H1 (cell line): ENCODE results near the gene PA2G4. TPM values are rescaled to one million over a fixed set of nuclear protein-coding genes. Genes with fewer than 3 reads are reported as not detected.

Experiments used
- CTCF ChIA-PET: fragments of 300-600 bp; sonication (Branson Sonifier 250); formaldehyde crosslinking; loops from one replicate; lab custom pipeline; 2021; ENCODE audit not compliant: partially characterized antibody; lab: Charles Lee
- POLR2A ChIA-PET: fragments of 300-600 bp; sonication (Branson Sonifier 250); formaldehyde crosslinking; loops from one replicate; lab custom pipeline; 2021; ENCODE audit warnings: inconsistent platforms; ENCODE audit not compliant: partially characterized antibody; lab: Charles Lee
- DNase-seq, 2 experiments: peaks; one replicate each; pipeline versions ENCODE4 v3.0.0 to v3.0.0-alpha.2; 2010 to 2022; ENCODE audit warnings: low spot score in 2 of 2, low read depth in 1 of 2, mixed read lengths in 1 of 2
- FAIRE-seq: peaks from 2 replicates; lab custom pipeline; 2011; peaks lifted over from hg19 to GRCh38; lab: Jason Lieb, UNC
- H2AFZ ChIP-seq: 2 replicates; pipeline ENCODE4 v1.8.1; 2012; ENCODE audit warnings: low read length, inconsistent platforms
- H2AK5ac ChIP-seq: 2 replicates; pipeline ENCODE4 v1.6.1; 2013; ENCODE audit warnings: low read depth, low read length
- H2BK120ac ChIP-seq: replicated peaks from 2 replicates; pipeline ENCODE3; 2013; ENCODE audit warnings: low read depth, low read length, inconsistent platforms
- H2BK12ac ChIP-seq: 2 replicates; pipeline ENCODE4 v1.6.1; 2013; ENCODE audit warnings: low read depth, low read length
- H2BK15ac ChIP-seq: 2 replicates; pipeline ENCODE4 v1.6.1; 2013; ENCODE audit warnings: low read length
- H2BK20ac ChIP-seq: 2 replicates; pipeline ENCODE4 v1.6.1; 2013; ENCODE audit warnings: low read length
- H2BK5ac ChIP-seq: 2 replicates; pipeline ENCODE4 v1.6.1; 2013; ENCODE audit warnings: low read depth, low read length
- H3K14ac ChIP-seq: 2 replicates; pipeline ENCODE4 v1.6.1; 2013; ENCODE audit warnings: inconsistent platforms; ENCODE audit not compliant: insufficient read length
- H3K18ac ChIP-seq: 2 replicates; pipeline ENCODE4 v1.6.1; 2013; ENCODE audit warnings: low read length; ENCODE audit errors: extremely low read depth
- H3K23ac ChIP-seq: 2 replicates; pipeline ENCODE4 v1.6.1; 2013; ENCODE audit warnings: inconsistent platforms; ENCODE audit not compliant: insufficient read length
- H3K23me2 ChIP-seq: 2 replicates; pipeline ENCODE4 v1.6.1; 2013; ENCODE audit warnings: low read depth, low read length
- H3K27ac ChIP-seq: 2 replicates; pipeline ENCODE4 v1.6.1; 2011; ENCODE audit warnings: low read depth, low read length, inconsistent platforms
- H3K27me3 ChIP-seq, 4 experiments: replicated peaks in 1 of 4; 1 replicate in 1 of 4; 2 replicates in 3 of 4; pipeline versions ENCODE4 v1.6.1 to v1.8.1; 2011 to 2013; ENCODE audit warnings: low read length in 3 of 4, mild to moderate bottlenecking in 3 of 4, inconsistent platforms in 2 of 4, mixed read lengths in 2 of 4, moderate library complexity in 1 of 4; ENCODE audit not compliant: control insufficient read depth in 3 of 4, insufficient read depth in 3 of 4; ENCODE audit errors: extremely low read depth in 1 of 4
- H3K36me3 ChIP-seq, 4 experiments: 2 replicates each; pipeline versions ENCODE4 v1.6.1 to v1.8.1; 2011 to 2013; ENCODE audit warnings: mild to moderate bottlenecking in 4 of 4, low read length in 3 of 4, moderate library complexity in 2 of 4, control low read depth in 1 of 4, inconsistent platforms in 1 of 4; ENCODE audit not compliant: insufficient read depth in 4 of 4, control insufficient read depth in 2 of 4
- H3K4ac ChIP-seq: replicated peaks from 2 replicates; pipeline ENCODE3; 2013; ENCODE audit warnings: low read length, low read depth, mixed read lengths, inconsistent platforms; ENCODE audit not compliant: insufficient read length
- H3K4me1 ChIP-seq, 4 experiments: replicated peaks in 1 of 4; 1 replicate in 1 of 4; 2 replicates in 3 of 4; pipeline versions ENCODE4 v1.6.1 to v1.8.1; 2011 to 2013; ENCODE audit warnings: low read length in 3 of 4, inconsistent platforms in 2 of 4, mixed read lengths in 1 of 4; ENCODE audit not compliant: insufficient read depth in 4 of 4, control insufficient read depth in 3 of 4
- H3K4me2 ChIP-seq, 2 experiments: 2 replicates each; pipeline versions ENCODE4 v1.6.1 to v1.8.1; 2011 to 2013; ENCODE audit warnings: low read depth in 2 of 2, low read length in 2 of 2, control low read depth in 1 of 2, inconsistent platforms in 1 of 2, mild to moderate bottlenecking in 1 of 2; ENCODE audit not compliant: insufficient read depth in 1 of 2
- H3K4me3 ChIP-seq, 4 experiments: fragments of 200-600, 300-600 bp in 1 of 4; sonication (generic), shearing (Covaris generic), sonication (Bioruptor Twin) in 1 of 4; 2 replicates each; pipeline versions ENCODE4 v1.5.1 to v1.8.1; 2011 to 2016; ENCODE audit warnings: low read length in 4 of 4, low read depth in 3 of 4, control low read depth in 2 of 4, inconsistent platforms in 2 of 4, mild to moderate bottlenecking in 2 of 4, mixed read lengths in 1 of 4, moderate library complexity in 1 of 4; ENCODE audit not compliant: insufficient read depth in 2 of 4; ENCODE audit errors: extremely low read depth in 1 of 4
- H3K56ac ChIP-seq: replicated peaks from 2 replicates; pipeline ENCODE3; 2013; ENCODE audit warnings: low read depth, mild to moderate bottlenecking, mixed read lengths, low read length, inconsistent platforms; ENCODE audit not compliant: insufficient read length
- H3K79me1 ChIP-seq: 2 replicates; pipeline ENCODE4 v1.6.1; 2013; ENCODE audit warnings: low read depth, low read length, control low read depth
- H3K79me2 ChIP-seq, 2 experiments: 2 replicates each; pipeline versions ENCODE4 v1.6.1 to v1.8.1; 2012 to 2013; ENCODE audit warnings: low read length in 2 of 2, mild to moderate bottlenecking in 2 of 2, inconsistent platforms in 1 of 2; ENCODE audit not compliant: insufficient read depth in 2 of 2, control insufficient read depth in 1 of 2
- H3K9ac ChIP-seq, 4 experiments: replicated peaks in 1 of 4; 1 replicate in 1 of 4; 2 replicates in 3 of 4; pipeline versions ENCODE4 v1.6.1 to v1.8.1; 2011 to 2013; ENCODE audit warnings: low read depth in 3 of 4, low read length in 3 of 4, control low read depth in 2 of 4, mild to moderate bottlenecking in 2 of 4, moderate library complexity in 2 of 4, inconsistent platforms in 1 of 4; ENCODE audit errors: extremely low read depth in 1 of 4
- H3K9me3 ChIP-seq, 2 experiments: 2 replicates each; pipeline versions ENCODE4 v1.6.1 to v1.8.1; 2012 to 2013; ENCODE audit warnings: mild to moderate bottlenecking in 2 of 2, moderate library complexity in 2 of 2, control low read depth in 1 of 2, inconsistent platforms in 1 of 2, low read depth in 1 of 2, low read length in 1 of 2, mixed read lengths in 1 of 2; ENCODE audit not compliant: insufficient read depth in 2 of 2
- H4K20me1 ChIP-seq, 2 experiments: replicated peaks in 1 of 2; 2 replicates each; pipeline versions ENCODE3 to v1.8.1; 2011 to 2013; ENCODE audit warnings: inconsistent platforms in 2 of 2, low read length in 2 of 2, mild to moderate bottlenecking in 1 of 2; ENCODE audit not compliant: insufficient read depth in 2 of 2, control insufficient read depth in 1 of 2
- H4K5ac ChIP-seq: 2 replicates; pipeline ENCODE4 v1.6.1; 2013; ENCODE audit warnings: low read length, low read depth, mixed read lengths, inconsistent platforms; ENCODE audit not compliant: insufficient read length
- H4K8ac ChIP-seq: 2 replicates; pipeline ENCODE4 v1.8.0; 2013; ENCODE audit warnings: mild to moderate bottlenecking, moderate library complexity, low read length, inconsistent platforms; ENCODE audit not compliant: insufficient read depth; ENCODE audit errors: extremely low read depth
- H4K91ac ChIP-seq: replicated peaks from 2 replicates; pipeline ENCODE3; 2013; ENCODE audit warnings: low read length, mixed read lengths, inconsistent platforms; ENCODE audit not compliant: insufficient read length
- PHF8 ChIP-seq: fragments of 200-600 bp; sonication (generic); conservative IDR thresholded peaks from 2 replicates; pipeline ENCODE4 v1.7.1; 2012; ENCODE audit warnings: low read depth, mild to moderate bottlenecking, inconsistent platforms, low read length, moderate library complexity
- SAP30 ChIP-seq: fragments of 300-600 bp; sonication (generic); IDR thresholded peaks from 2 replicates; pipeline ENCODE4 v1.7.1; 2012; ENCODE audit warnings: low read length, moderate library complexity, mild to moderate bottlenecking, inconsistent platforms; ENCODE audit not compliant: insufficient read depth, insufficient replicate concordance
- WGBS, 2 experiments: shearing (Covaris generic) in 1 of 2; methylation state at CpG; one replicate each; pipeline versions ENCODE4 v1.1.6 to v1.1.7; 2013 to 2015; ENCODE audit warnings: low lambda C conversion rate in 2 of 2, mixed read lengths in 2 of 2, inconsistent platforms in 1 of 2, low coverage in 1 of 2, missing lambda C conversion rate in 1 of 2; ENCODE audit not compliant: insufficient replicate concordance in 2 of 2, insufficient coverage in 1 of 2, insufficient read length in 1 of 2; ENCODE audit errors: extremely low coverage in 1 of 2, missing lambda C conversion rate in 1 of 2; 5-methylcytosine and 5-hydroxymethylcytosine counted together
- polyA plus RNA-seq, 7 experiments: library from polyadenylated mRNA; depleted of rRNA in 3 of 7; stranded (reverse) in 5 of 7; unstranded in 2 of 7; fragments of >200 nt in 5 of 7; fragments of 200-250 nt in 2 of 7; gene quantifications; 1 replicate in 5 of 7; 2 replicates in 1 of 7; 4 replicates in 1 of 7; pipeline versions ENCODE4 v1.2.1 to v1.2.3, GENCODE V29; 2011 to 2013; ENCODE audit warnings: missing spikeins in 2 of 7, mixed read lengths in 2 of 7
- total RNA-seq: library from RNA; stranded (reverse); fragmentation: NEBNext Ultra II Directional; extraction: Animal tissue kit (Norgen Biotek cat#: 25700); gene quantifications from 2 replicates; pipeline ENCODE4 v1.2.1, GENCODE V29; 2021

Gene PA2G4
- total and polyA plus RNA-seq, 2 of the 8 experiments (the other 6 are each of a cell fraction or from before 2014, with no cell fraction given), result 159 to 242 TPM

DNA sequence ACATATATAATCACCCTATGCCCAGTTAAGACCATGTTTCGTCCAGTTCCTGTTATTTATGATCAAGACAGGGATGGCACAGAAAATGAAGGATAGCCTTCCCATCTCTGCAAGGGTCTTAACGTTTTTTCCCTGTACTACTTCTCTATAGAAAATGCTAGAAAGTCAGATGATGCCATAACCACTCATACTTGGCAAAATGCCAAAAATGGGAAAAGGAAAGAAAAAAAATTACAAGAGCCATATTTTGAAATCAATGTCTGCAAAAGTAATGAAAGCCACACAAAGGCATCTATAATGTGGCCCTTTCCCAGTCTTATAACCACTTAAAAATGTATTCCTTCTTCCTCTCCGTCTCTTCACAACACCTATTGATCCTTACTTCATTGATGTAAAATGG, 46.2 kb downstream of the PA2G4 start:
- Histone ChIP-seq H3K9me3 (no peaks in the 10 kb centered on the region), H2BK20ac (no peak overlapping the region), H4K5ac (no peak overlapping the region), H3K27me3 (no peaks in the 10 kb centered on the region; a peak in 1 of 7 replicates), H3K4me3 (no peak overlapping the region), H3K23me2 (peaks cover 5% of the 10 kb centered on the region), H3K79me1 (no peaks in the 10 kb centered on the region), H3K36me3 (peaks cover under 1 to 9% (median 2%) of the 10 kb centered on the region in 4 experiments; a peak in 6 of 8 replicates), H3K79me2 (peaks cover 0 to 6% of the 10 kb centered on the region in 2 experiments; a peak in 1 of 4 replicates), H2AFZ (no peak overlapping the region), H3K27ac (no peak overlapping the region), H4K20me1 (no peaks in the 10 kb centered on the region), H2BK15ac (no peak overlapping the region), H3K9ac (no peak overlapping the region), H3K4me1 (peaks cover 0 to 10% (median 8%) of the 10 kb centered on the region in 4 experiments; a peak in 5 of 7 replicates), H3K23ac (no peak overlapping the region), H2BK12ac (no peak overlapping the region), H3K4ac (no peak overlapping the region), H3K14ac (no peak overlapping the region), H3K4me2 (no peak overlapping the region), H2BK120ac (no peak overlapping the region), H3K18ac (no peak overlapping the region), H4K8ac (no peak overlapping the region), H2BK5ac (no peak overlapping the region), H3K56ac (no peak overlapping the region), H2AK5ac (no peak overlapping the region), H4K91ac (no peak overlapping the region)
- DNase-seq (no peak), FAIRE-seq (no peak)
- ChIA-PET POLR2A (interaction anchor here (0.8 to 5.9 kb wide), 9 partner anchors 7 to 86 kb away, joined by 3 to 43 read pairs (median 7); partner anchors contain the start of genes ESYT1, RPL41 and ZC3H10), CTCF (interaction anchor here (0.6 to 3.9 kb wide), 9 partner anchors 9 to 1069 kb away, joined by 3 to 22 read pairs (median 5); partner anchors contain the start of genes ERBB3, ESYT1 and ZC3H10)
- 85% methylated on average over 3 of the region's 3 CpGs; no CpG with 5 or more reads in 1 of the 2 experiments for WGBS, 2 experiments
- TF ChIP-seq SAP30, result no peak
- TF ChIP-seq PHF8, result no peak
